ENCODE data around the gene USP15. TPM values are rescaled to one million over a fixed set of nuclear protein-coding genes. Genes with fewer than 3 reads are reported as not detected.

Gene USP15
- polyA plus RNA-seq, 6 donors from 2014 or later, result 70.7 to 120 (median 105) TPM

GRCh38 chr12:62372825-62373224 is 112.6 kb downstream of the USP15 start:
- ATAC-seq (ENCODE audit: low read depth in 2 of 2), result no peak
- H3K9me3 Mint-ChIP-seq, result peaks cover 0 to 4% (median 0%) of the 10 kb centered on the region in 7 donors
- peak overlapping the region in 1 of 6 donors; percentile 3 for H3K27ac Mint-ChIP-seq

GRCh38 chr12:62375603-62376002 is 115.4 kb downstream of the USP15 start:
- no peaks in the 10 kb centered on the region for H3K27me3 Mint-ChIP-seq
- no peaks in the 10 kb centered on the region for H3K9me3 Mint-ChIP-seq
- H3K36me3 Mint-ChIP-seq, result peaks cover 6 to 12% of the 10 kb centered on the region in 2 donors
- H3K27ac Mint-ChIP-seq, result peak overlapping the region in 1 of 6 donors; percentile 51
- DNase-seq, result no peak
- ATAC-seq (ENCODE audit: low read depth in 2 of 2), result no peak
- peaks cover 0 to 8% (median 7%) of the 10 kb centered on the region in 3 donors for H3K4me1 Mint-ChIP-seq
- no peak overlapping the region for H3K4me3 Mint-ChIP-seq

More at GRCh38 chr12:62372825-62373224, 112.6 kb downstream of the USP15 start:
- Mint-ChIP-seq H3K27me3 (no peaks in the 10 kb centered on the region), H3K36me3 (peaks cover 24% of the 10 kb centered on the region in 2 donors), H3K4me1 (peaks cover 9 to 27% (median 17%) of the 10 kb centered on the region in 3 donors), H3K4me3 (no peak overlapping the region)
- no peak for DNase-seq

- Mint-ChIP-seq H3K27me3 (no peaks in the 10 kb centered on the region), H3K4me3 (no peak overlapping the region), H3K9me3 (no peaks in the 10 kb centered on the region), H3K4me1 (no peaks in the 10 kb centered on the region), H3K27ac (peak overlapping the region in 4 of 6 donors; percentile 1 to 43 (median 26)), H3K36me3 (peaks cover 0 to 5% of the 10 kb centered on the region in 2 donors)
- no peak for ATAC-seq (ENCODE audit: low read depth in 2 of 2)
- DNase-seq, result no peak
These were observed 119.0 kb downstream of the USP15 start for GRCh38 chr12:62379026-62379722.

- peaks cover 0 to 5% of the 10 kb centered on the region in 2 donors for H3K36me3 Mint-ChIP-seq
- H3K27ac Mint-ChIP-seq, result peak overlapping the region in 2 of 6 donors; percentile 1 to 63
- H3K27me3 Mint-ChIP-seq, result no peaks in the 10 kb centered on the region
- no peaks in the 10 kb centered on the region for H3K4me1 Mint-ChIP-seq
- no peak for ATAC-seq (ENCODE audit: low read depth in 2 of 2)
- no peaks in the 10 kb centered on the region for H3K9me3 Mint-ChIP-seq
- H3K4me3 Mint-ChIP-seq, result no peak overlapping the region
- no peak for DNase-seq
These were observed 119.5 kb downstream of the USP15 start for GRCh38 chr12:62379723-62380045.

- H3K4me1 Mint-ChIP-seq, result no peaks in the 10 kb centered on the region
- no peaks in the 10 kb centered on the region for H3K36me3 Mint-ChIP-seq
- ATAC-seq (ENCODE audit: low read depth in 2 of 2), result no peak
- DNase-seq, result no peak
- peak overlapping the region in 1 of 6 donors; percentile 67 for H3K27ac Mint-ChIP-seq
- H3K4me3 Mint-ChIP-seq, result no peak overlapping the region
- no peaks in the 10 kb centered on the region for H3K9me3 Mint-ChIP-seq
- H3K27me3 Mint-ChIP-seq, result no peaks in the 10 kb centered on the region
These were observed 122.3 kb downstream of the USP15 start for GRCh38 chr12:62382526-62382925.

DNA sequence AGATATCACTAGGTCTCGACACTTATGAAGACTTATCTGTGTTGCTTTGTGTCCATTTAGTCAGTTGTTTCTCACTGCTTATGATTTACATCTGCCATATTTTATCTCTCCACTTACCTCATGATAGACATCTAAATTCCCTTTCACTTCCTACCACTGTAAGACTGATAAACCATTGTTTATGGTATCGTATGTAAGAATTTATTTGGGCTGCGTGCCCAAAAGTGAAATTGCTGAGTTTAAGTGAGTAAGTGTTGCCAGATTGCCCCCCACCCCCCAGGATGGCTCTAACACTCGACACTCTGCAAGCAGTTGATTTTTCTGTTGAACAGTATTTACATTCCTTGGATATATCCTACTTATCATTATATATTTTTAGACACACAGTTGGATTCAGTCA is 136.5 kb downstream of the USP15 start:
- no peaks in the 10 kb centered on the region for H3K9me3 Mint-ChIP-seq
- H3K36me3 Mint-ChIP-seq, result peaks cover 30 to 33% of the 10 kb centered on the region in 2 donors
- no peaks in the 10 kb centered on the region for H3K27me3 Mint-ChIP-seq
- H3K27ac Mint-ChIP-seq, result no peak overlapping the region
- H3K4me3 Mint-ChIP-seq, result no peak overlapping the region
- ATAC-seq (ENCODE audit: low read depth in 2 of 2) (no peak), DNase-seq (no peak)
- peaks cover 9 to 15% (median 10%) of the 10 kb centered on the region in 3 donors for H3K4me1 Mint-ChIP-seq

GRCh38 chr12:62400135-62400534 is 139.9 kb downstream of the USP15 start:
- ATAC-seq (ENCODE audit: low read depth in 2 of 2) (peak; percentile 50 to 56), DNase-seq (no peak)
- no peaks in the 10 kb centered on the region for H3K27me3 Mint-ChIP-seq
- H3K9me3 Mint-ChIP-seq, result no peaks in the 10 kb centered on the region
- peak overlapping the region in 1 of 6 donors; percentile 64 for H3K27ac Mint-ChIP-seq
- peaks cover 36 to 41% of the 10 kb centered on the region in 2 donors for H3K36me3 Mint-ChIP-seq
- peaks cover 9 to 17% (median 15%) of the 10 kb centered on the region in 3 donors for H3K4me1 Mint-ChIP-seq
- no peak overlapping the region for H3K4me3 Mint-ChIP-seq

- Mint-ChIP-seq H3K4me1 (peaks cover 9 to 15% (median 15%) of the 10 kb centered on the region in 3 donors), H3K36me3 (peaks cover 33% of the 10 kb centered on the region in 2 donors), H3K27ac (peak overlapping the region in 1 of 6 donors; percentile 15), H3K4me3 (no peak overlapping the region), H3K9me3 (no peaks in the 10 kb centered on the region), H3K27me3 (no peaks in the 10 kb centered on the region)
- no peak for ATAC-seq (ENCODE audit: low read depth in 2 of 2)
- DNase-seq, result no peak
These were observed 141.4 kb downstream of the USP15 start for GRCh38 chr12:62401631-62402030.

- Mint-ChIP-seq H3K4me1 (peaks cover 12 to 15% (median 14%) of the 10 kb centered on the region in 3 donors), H3K9me3 (no peaks in the 10 kb centered on the region), H3K27me3 (no peaks in the 10 kb centered on the region), H3K4me3 (no peak overlapping the region), H3K27ac (peak overlapping the region in 5 of 6 donors; percentile 2 to 64 (median 14)), H3K36me3 (peaks cover 30 to 32% of the 10 kb centered on the region in 2 donors)
- ATAC-seq (ENCODE audit: low read depth in 2 of 2) (no peak), DNase-seq (no peak)
These were observed 142.8 kb downstream of the USP15 start for GRCh38 chr12:62403031-62403430.

DNA sequence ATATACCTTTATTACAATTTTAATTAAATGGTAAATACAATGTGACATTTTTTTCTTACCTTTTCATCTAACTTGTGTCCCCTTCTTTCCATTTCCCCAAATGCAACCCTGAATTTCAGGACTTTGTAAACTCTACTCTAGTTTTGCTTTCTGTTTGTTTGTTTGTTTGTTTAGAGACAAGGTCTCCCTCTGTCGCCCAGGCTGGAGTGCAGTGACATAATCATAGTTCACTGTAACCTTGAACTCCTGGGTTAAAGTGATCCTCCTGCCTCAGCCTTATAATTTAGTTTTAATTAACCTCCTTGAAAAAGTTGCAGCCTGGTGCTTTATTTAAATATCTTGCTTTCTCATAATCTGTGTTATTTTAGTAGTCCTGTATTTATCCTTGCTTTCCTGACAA is 147.4 kb downstream of the USP15 start:
- Mint-ChIP-seq H3K9me3 (no peaks in the 10 kb centered on the region), H3K4me1 (peaks cover 0 to 6% (median 5%) of the 10 kb centered on the region in 3 donors), H3K27ac (peak overlapping the region in 2 of 6 donors; percentile 73 to 75), H3K27me3 (no peaks in the 10 kb centered on the region), H3K4me3 (no peak overlapping the region), H3K36me3 (peaks cover 8 to 12% of the 10 kb centered on the region in 2 donors)
- no peak for ATAC-seq (ENCODE audit: low read depth in 2 of 2)
- DNase-seq, result no peak

GRCh38 chr12:62409068-62409467 is 148.9 kb downstream of the USP15 start:
- Mint-ChIP-seq H3K36me3 (peaks cover 0 to 4% of the 10 kb centered on the region in 2 donors), H3K27ac (no peak overlapping the region), H3K4me3 (no peak overlapping the region), H3K27me3 (no peaks in the 10 kb centered on the region), H3K9me3 (no peaks in the 10 kb centered on the region), H3K4me1 (peaks cover 0 to 6% (median 0%) of the 10 kb centered on the region in 3 donors)
- no peak for DNase-seq
- no peak for ATAC-seq (ENCODE audit: low read depth in 2 of 2)

GRCh38 chr12:62414180-62414579 is 154.0 kb downstream of the USP15 start:
- Mint-ChIP-seq H3K27me3 (peaks cover 0 to 3% (median 2%) of the 10 kb centered on the region in 3 donors), H3K9me3 (peaks cover 0 to 4% (median under 1%) of the 10 kb centered on the region in 7 donors), H3K4me1 (peaks cover 0 to 2% (median under 1%) of the 10 kb centered on the region in 3 donors), H3K27ac (peak overlapping the region in 1 of 6 donors; percentile 19), H3K36me3 (peaks cover 2 to 4% of the 10 kb centered on the region in 2 donors), H3K4me3 (no peak overlapping the region)
- DNase-seq (no peak), ATAC-seq (ENCODE audit: low read depth in 2 of 2) (no peak)

GRCh38 chr12:62426089-62426488 is 165.9 kb downstream of the USP15 start:
- DNase-seq, result no peak
- Mint-ChIP-seq H3K9me3 (peaks cover 9 to 64% (median 45%) of the 10 kb centered on the region in 7 donors), H3K36me3 (peaks cover 9 to 28% of the 10 kb centered on the region in 2 donors), H3K27me3 (peaks cover 12 to 20% (median 13%) of the 10 kb centered on the region in 3 donors), H3K4me1 (no peaks in the 10 kb centered on the region), H3K4me3 (no peak overlapping the region), H3K27ac (no peak overlapping the region)
- ATAC-seq (ENCODE audit: low read depth in 2 of 2), result no peak

- Mint-ChIP-seq H3K27ac (no peak overlapping the region), H3K4me3 (no peak overlapping the region), H3K36me3 (peaks cover 5 to 8% of the 10 kb centered on the region in 2 donors), H3K4me1 (peaks cover under 1 to 3% (median 2%) of the 10 kb centered on the region in 3 donors), H3K9me3 (peaks cover 0 to 38% (median 23%) of the 10 kb centered on the region in 7 donors), H3K27me3 (peaks cover 25 to 35% (median 26%) of the 10 kb centered on the region in 3 donors)
- no peak for ATAC-seq (ENCODE audit: low read depth in 2 of 2)
- DNase-seq, result no peak
These were observed 169.3 kb downstream of the USP15 start for GRCh38 chr12:62429457-62429856.

Data from naive B cell (primary cell).